GM19395 (cell line): ENCODE results near the gene CHST13.
"Not testable (repeated sequence)": the region's sequence is repeated elsewhere in the genome, so short reads cannot be mapped to it uniquely, and the experiment has no call there.

ENCODE experiments used
- ATAC-seq: cut with Tn5 transposase; IDR thresholded peaks from one replicate; pipeline ENCODE4 v1.9.1; 2021; ENCODE audit warnings: mild to moderate bottlenecking, moderate library complexity; ENCODE audit not compliant: unreplicated experiment

Gene CHST13

GRCh38 chr3:126525091-126525852 lies 1.3 kb downstream of the CHST13 start:
- ATAC-seq = no peak

- no peak for ATAC-seq
These were observed 2.1 kb downstream of the CHST13 start for GRCh38 chr3:126525853-126526667.

- ATAC-seq = no peak
These were observed 2.7 kb downstream of the CHST13 start for GRCh38 chr3:126526668-126527005.

GRCh38 chr3:126527006-126527405 lies 3.1 kb downstream of the CHST13 start:
- no peak for ATAC-seq

DNA sequence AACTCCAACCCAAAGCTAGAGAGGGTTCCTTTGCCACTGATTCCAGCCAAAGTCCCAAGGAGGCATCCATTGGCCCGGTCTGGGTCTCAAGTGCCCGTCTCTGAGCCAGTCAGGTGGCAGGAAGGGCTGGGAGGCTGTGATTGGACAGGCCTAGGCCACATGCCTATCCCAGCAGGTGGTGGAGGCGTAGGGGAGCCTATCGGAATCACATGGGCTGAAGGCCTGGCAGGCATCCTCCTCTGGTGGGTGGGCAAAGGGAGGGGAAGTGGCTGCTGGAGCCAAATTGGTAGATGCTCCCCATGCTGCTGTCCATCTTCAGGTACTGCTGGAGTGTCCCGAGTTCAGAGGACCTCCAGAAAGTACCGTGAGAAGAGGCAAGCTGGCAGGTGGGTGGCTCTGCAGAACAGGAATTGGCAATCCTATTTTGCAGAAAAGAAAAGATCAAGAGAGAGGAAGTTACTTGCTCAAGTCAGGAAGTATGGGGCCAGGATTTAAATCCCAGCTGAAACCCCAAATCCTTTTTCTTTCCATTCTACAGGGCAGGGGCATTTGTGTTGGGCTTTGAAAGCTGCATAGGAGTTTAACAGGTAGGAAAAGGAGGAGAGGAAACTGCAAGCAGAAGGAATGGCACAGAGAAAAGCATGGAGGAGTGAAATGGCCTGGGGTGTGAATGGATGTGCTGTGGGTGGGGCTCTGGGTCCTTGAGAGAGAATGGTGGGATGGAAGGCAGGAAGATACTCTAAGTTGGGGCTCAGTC lies 3.7 kb downstream of the CHST13 start:
- ATAC-seq = no peak

DNA sequence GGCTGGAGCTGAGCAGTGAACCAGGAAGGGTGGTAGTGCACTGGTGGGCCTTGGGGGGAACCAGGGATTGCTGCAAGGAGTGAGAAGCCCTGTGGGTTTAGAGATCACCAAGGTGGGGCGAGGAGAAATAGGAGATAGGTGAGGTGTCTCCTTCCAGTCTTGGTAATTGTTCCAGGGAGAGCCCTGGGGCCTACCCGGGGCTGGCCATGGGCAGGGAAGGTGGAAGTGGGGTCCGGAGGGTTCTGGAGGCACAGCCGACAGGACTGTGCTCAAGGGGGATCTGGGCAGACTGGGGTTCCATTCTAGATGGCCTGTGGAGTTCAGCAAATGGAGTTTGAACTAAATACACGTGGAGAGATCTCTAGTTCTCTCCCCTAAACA lies 4.5 kb downstream of the CHST13 start:
- no peak for ATAC-seq

GRCh38 chr3:126528800-126529541 lies 5.0 kb downstream of the CHST13 start:
- no peak for ATAC-seq

DNA sequence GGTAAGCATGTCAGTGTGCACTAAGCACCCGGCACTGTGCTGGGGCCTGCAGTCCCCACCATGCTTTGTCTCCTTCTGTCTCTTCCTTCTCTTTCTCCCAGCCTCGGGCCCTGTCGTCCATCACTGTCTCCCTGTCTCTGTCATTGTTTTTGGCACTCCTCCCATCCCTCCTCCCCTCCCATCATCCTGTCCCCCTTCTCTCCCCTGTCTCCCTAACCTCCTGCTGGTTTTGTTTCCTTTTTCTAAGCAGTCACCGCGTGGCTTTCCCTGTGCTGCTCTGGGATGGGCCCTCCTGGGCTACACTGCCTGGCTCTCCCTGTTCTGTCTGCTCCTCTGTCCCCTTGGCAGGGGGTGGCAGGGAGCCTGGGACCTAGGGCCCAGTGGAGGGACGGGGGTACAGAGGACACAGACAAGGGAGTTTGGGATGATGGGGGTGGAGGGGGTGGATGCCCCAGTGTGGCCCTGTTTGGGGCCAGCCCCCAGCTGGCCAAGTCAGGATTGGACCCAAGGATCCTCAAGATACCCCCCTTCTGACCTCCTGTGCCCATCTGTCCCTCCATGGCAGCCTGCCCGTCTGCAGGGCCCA lies 5.7 kb downstream of the CHST13 start:
- ATAC-seq = no peak

- ATAC-seq = no peak
These were observed 6.5 kb downstream of the CHST13 start for GRCh38 chr3:126530171-126531050.

DNA sequence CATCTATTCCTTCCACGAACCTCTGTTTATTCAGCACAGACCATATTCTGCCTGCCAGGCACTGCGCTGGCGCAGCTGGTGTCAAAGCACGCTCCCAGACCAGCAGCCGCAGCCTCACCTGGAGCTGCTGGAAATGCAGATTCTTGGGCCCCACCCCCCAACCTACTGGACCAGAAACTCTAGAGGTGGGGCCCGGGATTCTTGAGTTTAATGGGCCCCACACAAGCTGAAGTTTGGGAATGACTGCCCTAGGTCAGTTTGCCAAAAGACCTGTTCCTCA lies 7.0 kb downstream of the CHST13 start:
- ATAC-seq = no peak

DNA sequence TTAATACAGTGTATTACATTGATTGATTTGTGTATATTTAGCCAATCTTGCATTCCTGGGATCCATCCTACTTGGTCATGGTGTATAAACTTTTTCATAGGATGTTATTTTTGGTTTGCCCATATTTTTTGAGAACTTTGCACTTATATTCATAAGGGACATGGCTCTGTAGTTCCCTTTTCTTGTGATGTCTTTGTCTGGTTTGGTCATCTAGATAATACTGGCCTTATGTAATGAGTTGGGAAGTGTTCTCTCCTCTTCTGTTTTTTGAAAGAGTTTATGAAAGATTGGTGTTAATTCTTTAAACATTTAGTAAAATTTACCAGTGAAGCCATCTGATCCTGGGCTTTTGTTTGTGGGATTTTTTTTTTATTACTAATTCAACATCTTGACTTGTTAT lies 9.6 kb downstream of the CHST13 start:
- no peak for ATAC-seq

DNA sequence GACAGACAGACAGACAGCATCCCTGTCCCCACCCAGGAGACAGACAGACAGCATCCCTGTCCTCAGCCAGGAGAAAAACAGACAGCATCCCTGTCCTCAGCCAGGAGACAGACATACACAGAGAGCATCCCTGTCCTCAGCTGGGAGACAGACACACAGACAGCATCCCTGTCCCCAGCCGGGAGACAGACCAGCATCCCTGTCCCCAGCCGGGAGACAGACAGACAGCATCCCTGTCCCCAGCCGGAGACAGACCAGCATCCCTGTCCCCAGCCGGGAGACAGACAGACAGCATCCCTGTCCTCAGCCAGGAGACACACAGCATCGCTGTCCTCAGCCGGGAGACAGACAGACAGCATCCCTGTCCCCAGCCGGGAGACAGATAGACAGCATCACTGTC lies 10.8 kb downstream of the CHST13 start:
- ATAC-seq = not testable (repeated sequence)

- no peak for ATAC-seq
These were observed 11.7 kb downstream of the CHST13 start for GRCh38 chr3:126535636-126536035.

- ATAC-seq = no peak
These were observed 12.2 kb downstream of the CHST13 start for GRCh38 chr3:126536126-126536525.

DNA sequence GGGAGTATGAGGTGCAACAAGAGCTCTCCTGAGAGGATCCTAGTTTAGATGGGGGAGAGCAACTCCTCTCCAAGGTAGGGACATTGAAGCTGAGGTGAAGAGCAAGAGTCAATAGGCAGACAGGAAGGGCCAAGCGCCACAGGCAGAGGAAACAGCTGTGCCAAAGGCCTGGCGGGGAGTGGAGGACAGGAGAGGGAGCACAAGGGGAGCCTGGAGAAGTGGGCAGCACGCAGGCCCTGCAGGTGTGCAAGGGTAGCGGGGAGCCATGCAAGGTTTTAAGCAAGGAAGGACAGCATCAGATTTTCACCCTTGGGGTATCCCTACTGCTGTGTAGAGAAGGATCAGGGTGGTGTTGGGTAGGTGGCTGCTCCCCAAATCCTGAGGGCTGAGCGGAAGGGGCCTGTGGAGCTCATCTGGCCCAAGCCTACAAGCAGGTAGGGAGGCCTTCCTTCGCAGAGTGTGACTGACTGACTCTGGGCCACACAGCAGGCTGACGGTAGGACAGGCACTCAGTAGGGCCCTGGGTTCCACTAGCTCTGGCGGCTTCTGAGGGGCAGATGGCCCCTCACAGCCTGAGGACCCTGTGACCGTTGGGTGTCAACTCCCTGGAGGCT lies 13.3 kb downstream of the CHST13 start:
- ATAC-seq = no peak

DNA sequence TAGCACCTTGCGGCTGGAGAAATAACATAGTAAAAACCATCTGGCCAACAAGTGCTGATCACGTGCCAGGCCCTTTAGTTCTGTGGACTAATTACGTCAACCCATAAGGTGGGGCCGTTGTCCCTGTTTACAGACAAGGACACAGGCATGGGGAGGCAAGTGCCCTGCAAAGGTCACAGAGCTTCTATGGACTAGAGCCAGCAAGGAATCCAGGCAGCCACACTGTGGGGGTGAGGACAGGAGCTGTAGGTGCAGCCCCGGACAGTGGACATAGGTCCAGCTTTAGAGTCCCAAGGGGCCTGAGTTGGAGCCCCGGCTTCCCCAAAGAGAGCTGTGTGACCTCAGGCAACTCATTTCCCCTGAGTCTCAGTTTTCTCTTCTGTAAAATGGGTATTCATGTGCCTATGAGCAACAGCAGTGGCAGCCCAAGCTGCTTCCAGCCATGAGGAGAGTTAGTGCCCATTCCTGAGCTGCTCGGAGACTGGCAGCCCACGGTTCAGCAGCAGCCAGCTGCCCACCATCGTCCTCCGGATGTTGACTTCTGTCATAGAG lies 13.9 kb downstream of the CHST13 start:
- no peak for ATAC-seq

DNA sequence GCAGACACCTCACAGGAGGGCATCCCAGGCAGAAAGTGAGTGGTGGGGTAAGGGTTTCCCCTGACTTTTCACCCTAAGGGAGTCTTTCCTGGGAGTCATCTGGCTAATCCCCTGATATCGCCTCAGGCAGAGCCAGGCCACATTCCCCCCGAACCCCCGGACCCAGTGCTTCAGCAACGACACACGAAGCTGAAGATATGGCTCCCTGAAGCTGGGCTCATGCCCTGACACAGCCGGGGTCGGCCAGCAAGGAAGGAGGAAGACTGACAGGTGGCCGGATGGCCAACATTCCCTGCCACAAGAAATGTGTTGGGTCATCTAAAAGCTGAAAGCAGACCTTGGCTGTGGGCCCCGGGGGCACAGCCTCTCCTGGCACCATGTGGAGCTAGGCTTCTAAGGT lies 14.4 kb downstream of the CHST13 start:
- ATAC-seq = no peak

DNA sequence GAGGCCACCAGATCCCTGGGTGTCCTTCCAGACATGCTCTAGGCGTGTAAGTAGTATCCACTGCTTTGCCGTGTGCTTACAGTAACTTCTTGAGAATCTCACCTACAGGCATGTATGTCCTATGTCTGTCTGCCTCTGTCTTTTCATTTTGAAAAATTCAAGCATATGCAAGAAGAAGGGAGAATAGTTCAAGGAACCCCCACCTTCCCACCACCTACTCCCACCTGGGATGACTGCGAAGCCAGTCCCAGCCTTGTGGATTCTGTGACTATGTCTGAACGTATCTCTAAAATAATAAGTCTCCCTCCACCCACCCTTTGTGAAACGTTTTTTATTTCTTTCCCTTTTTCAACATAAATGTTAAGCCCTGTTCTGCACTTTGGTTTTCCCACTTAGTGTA lies 15.0 kb downstream of the CHST13 start:
- ATAC-seq = no peak

DNA sequence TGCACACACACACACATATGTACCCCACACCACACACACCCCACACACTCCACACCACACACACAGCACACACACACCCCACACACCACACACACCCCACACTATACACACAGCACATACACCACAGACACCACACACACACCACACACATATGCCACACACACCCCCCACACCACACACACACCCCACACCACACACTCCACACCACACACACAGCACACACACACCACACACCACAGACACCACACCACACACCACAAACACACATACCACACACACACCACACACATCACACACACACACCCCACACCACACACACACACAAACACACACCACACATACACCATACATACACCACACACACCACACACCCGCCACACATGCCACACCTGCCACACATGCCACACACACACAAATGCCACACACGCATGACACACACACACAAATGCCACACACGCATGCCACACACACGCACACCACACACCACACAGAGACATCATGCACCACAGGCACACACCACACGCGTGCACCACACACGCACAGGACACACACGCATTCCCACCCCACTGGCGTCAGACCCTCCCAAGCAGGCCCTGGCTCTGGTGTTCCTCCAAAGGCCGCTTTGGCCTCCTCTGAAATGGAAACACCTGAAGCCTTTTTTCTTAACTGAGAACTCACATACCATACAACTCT lies 15.7 kb downstream of the CHST13 start:
- ATAC-seq = no peak
